ENCODE data around the gene HDAC8.
A peak's percentile ranks its signal among the peaks of the same experiment; 100 is the strongest.
"Not testable (repeated sequence)": the region's sequence is repeated elsewhere in the genome, so short reads cannot be mapped to it uniquely, and the experiment has no call there.

The HDAC8 gene

GRCh38 chrX:72572248-72573157, at the start of gene HDAC8:
TSS of gene HDAC8 (minus strand) at chrX:72572843. CDS start at chrX:72572761, 82 bp downstream.
- peak; percentile 68 for DNase-seq

GRCh38 chrX:72621625-72622485, 49.2 kb upstream of the HDAC8 start:
- no peak for DNase-seq

- DNase-seq, result no peak
These were observed 48.5 kb upstream of the HDAC8 start for GRCh38 chrX:72621163-72621562.

GRCh38 chrX:72620550-72621145, 48.0 kb upstream of the HDAC8 start:
- DNase-seq, result no peak

- DNase-seq, result no peak
These were observed 36.7 kb upstream of the HDAC8 start for GRCh38 chrX:72609313-72609712.

GRCh38 chrX:72604705-72605104, 32.1 kb upstream of the HDAC8 start:
- no peak for DNase-seq

- DNase-seq, result no peak
These were observed 31.5 kb upstream of the HDAC8 start for GRCh38 chrX:72604112-72604511.

- DNase-seq, result not testable (repeated sequence)
These were observed 18.4 kb upstream of the HDAC8 start for GRCh38 chrX:72591038-72591437.

- DNase-seq, result no peak
These were observed 11.5 kb upstream of the HDAC8 start for GRCh38 chrX:72584163-72584562.

- no peak for DNase-seq
These were observed 3.7 kb upstream of the HDAC8 start for GRCh38 chrX:72576141-72576894.

- DNase-seq, result no peak
These were observed 492 bp upstream of the HDAC8 start for GRCh38 chrX:72573158-72573511.

GRCh38 chrX:72569786-72570185, 2.9 kb downstream of the HDAC8 start:
- no peak for DNase-seq

- no peak for DNase-seq
These were observed 4.1 kb downstream of the HDAC8 start for GRCh38 chrX:72568406-72569092.

GRCh38 chrX:72566448-72566847, 6.2 kb downstream of the HDAC8 start:
- no peak for DNase-seq

GRCh38 chrX:72559655-72560054, 13.0 kb downstream of the HDAC8 start:
- not testable (repeated sequence) for DNase-seq

- no peak for DNase-seq
These were observed 18.0 kb downstream of the HDAC8 start for GRCh38 chrX:72554448-72555140.

- not testable (repeated sequence) for DNase-seq
These were observed 20.2 kb downstream of the HDAC8 start for GRCh38 chrX:72552443-72552842.

GRCh38 chrX:72545990-72546389, 26.7 kb downstream of the HDAC8 start:
- DNase-seq, result peak; percentile 16

GRCh38 chrX:72540318-72540717, 32.3 kb downstream of the HDAC8 start:
- DNase-seq, result no peak

GRCh38 chrX:72539822-72540221, 32.8 kb downstream of the HDAC8 start:
- DNase-seq, result no peak

GRCh38 chrX:72536542-72536941, 36.1 kb downstream of the HDAC8 start:
- DNase-seq, result no peak
